GM12878 (cell line): ENCODE results near the gene MAD2L2. TPM values are rescaled to one million over a fixed set of nuclear protein-coding genes. Genes with fewer than 3 reads are reported as not detected.

Experiments used
- ATAC-seq: fragments of 200-7000 bp; cut with Tn5 transposase; 3 replicates; pipeline ENCODE4 v1.9.1; 2020; ENCODE audit warnings: mild to moderate bottlenecking, moderate library complexity
- BruUV-seq: library from RNA; stranded (reverse); fragments of 400-500 nt; replicated peaks from 2 replicates; lab custom pipeline; 2021; lab: Mats Ljungman, UMichigan
- CTCF ChIA-PET: fragments of 300-600 bp; sonication (Branson Sonifier 250); formaldehyde crosslinking; extraction: SDS; loops from one replicate; lab custom pipeline; 2021; ENCODE audit warnings: inconsistent platforms; lab: Yijun Ruan, JAX
- POLR2A ChIA-PET: fragments of 350-600 bp; formaldehyde crosslinking; extraction: SDS; loops from one replicate; lab custom pipeline; 2021; ENCODE audit warnings: inconsistent platforms; lab: Charles Lee
- RAD21 ChIA-PET: fragments of 300-600 bp; sonication (Branson Sonifier 250); formaldehyde crosslinking; loops from one replicate; lab custom pipeline; 2023; ENCODE audit warnings: antibody characterized with exemption; ENCODE audit not compliant: unreplicated experiment; lab: Charles Lee
- SMC1A ChIA-PET: fragments of 300-600 bp; sonication (Branson Sonifier 250); formaldehyde crosslinking; loops from one replicate; lab custom pipeline; 2023; ENCODE audit not compliant: unreplicated experiment, uncharacterized antibody; lab: Charles Lee
- DNase-seq: peaks from one replicate; pipeline ENCODE4 v3.0.0-alpha.2; 2011; ENCODE audit warnings: low read depth, low spot score
- FAIRE-seq: peaks from 3 replicates; lab custom pipeline; 2011; peaks lifted over from hg19 to GRCh38; lab: Jason Lieb, UNC
- H2AFZ ChIP-seq: 2 replicates; pipeline ENCODE4 v1.6.0; 2011; ENCODE audit warnings: low read depth, low read length, control low read depth; ENCODE audit not compliant: control insufficient read depth
- H3K27ac ChIP-seq: 2 replicates; pipeline ENCODE4 v1.5.1; 2011; ENCODE audit warnings: control low read depth; ENCODE audit not compliant: control insufficient read depth, insufficient read depth
- H3K27me3 ChIP-seq, 2 experiments: replicated peaks in 1 of 2; 2 replicates each; pipeline versions ENCODE4 v1.6.0 to v1.6.1; 2011; ENCODE audit warnings: low read length in 1 of 2; ENCODE audit not compliant: control insufficient read depth in 2 of 2, insufficient read depth in 2 of 2
- H3K36me3 ChIP-seq, 2 experiments: 2 replicates each; pipeline ENCODE4 v1.5.1; 2011; ENCODE audit warnings: low read length in 1 of 2; ENCODE audit not compliant: control insufficient read depth in 2 of 2, insufficient read depth in 2 of 2
- H3K4me1 ChIP-seq: 2 replicates; pipeline ENCODE4 v1.6.1; 2011; ENCODE audit warnings: mild to moderate bottlenecking, low read length, moderate library complexity, mixed read lengths; ENCODE audit not compliant: control insufficient read depth, insufficient read depth
- H3K4me2 ChIP-seq: 2 replicates; pipeline ENCODE4 v1.6.0; 2011; ENCODE audit warnings: control low read depth; ENCODE audit not compliant: control insufficient read depth, insufficient read depth
- H3K4me3 ChIP-seq: fragments of 200-600 bp; sonication (generic); 2 replicates; pipeline ENCODE4 v1.5.1; 2016
- H3K79me2 ChIP-seq: 2 replicates; pipeline ENCODE4 v1.6.0; 2011; ENCODE audit warnings: low read length; ENCODE audit not compliant: control insufficient read depth, insufficient read depth
- H3K9ac ChIP-seq: 2 replicates; pipeline ENCODE4 v1.8.0; 2011; ENCODE audit warnings: low read length, control low read depth, mixed read lengths; ENCODE audit not compliant: control insufficient read depth, insufficient read depth
- H3K9me3 ChIP-seq: replicated peaks from 3 replicates; pipeline ENCODE4 v1.5.1; 2011; ENCODE audit warnings: mild to moderate bottlenecking, low read length; ENCODE audit not compliant: control insufficient read depth, insufficient read depth
- H4K20me1 ChIP-seq: 2 replicates; pipeline ENCODE4 v1.6.0; 2011; ENCODE audit not compliant: control insufficient read depth, insufficient read depth
- CBFB ChIP-seq: IDR thresholded peaks from 2 replicates; pipeline ENCODE4 v1.6.1; 2016; ENCODE audit warnings: antibody characterized with exemption, low read depth
- CTCF ChIP-seq, 3 experiments: IDR thresholded peaks in 2 of 3; conservative IDR thresholded peaks in 1 of 3; 2 replicates each; pipeline ENCODE4 v1.5.1; 2011; ENCODE audit warnings: low read depth in 3 of 3, low read length in 3 of 3, mild to moderate bottlenecking in 3 of 3, control low read depth in 2 of 3, moderate library complexity in 2 of 3, inconsistent platforms in 1 of 3, mixed read lengths in 1 of 3; ENCODE audit not compliant: control insufficient read depth in 2 of 3, insufficient read depth in 1 of 3; ENCODE audit errors: extremely low read depth in 1 of 3
- EP300 ChIP-seq, 2 experiments: fragments of 150-350 bp in 1 of 2; IDR thresholded peaks; 2 replicates each; pipeline ENCODE4 v1.6.1; 2011 to 2012; ENCODE audit warnings: low read depth in 2 of 2, low read length in 2 of 2, borderline replicate concordance in 1 of 2, improper control_type of control experiment in 1 of 2, inconsistent platforms in 1 of 2; ENCODE audit not compliant: control insufficient read depth in 1 of 2
- HDAC2 ChIP-seq: fragments of 200-600 bp; sonication (generic); IDR thresholded peaks from 2 replicates; pipeline ENCODE4 v1.6.1; 2017
- MTA2 ChIP-seq: fragments of 450-650 bp; IDR thresholded peaks from 2 replicates; pipeline ENCODE4 v1.6.1; 2016; ENCODE audit warnings: low read depth, mild to moderate bottlenecking, moderate library complexity
- MTA3 ChIP-seq: IDR thresholded peaks from 2 replicates; pipeline ENCODE4 v1.6.1; 2012; ENCODE audit warnings: low read length, inconsistent platforms, borderline replicate concordance
- NR2F1 ChIP-seq: fragments of 450-650 bp; conservative IDR thresholded peaks from 2 replicates; pipeline ENCODE4 v1.6.1; 2017; ENCODE audit warnings: mild to moderate bottlenecking
- PAX5 ChIP-seq: IDR thresholded peaks from 2 replicates; pipeline ENCODE4 v1.6.1; 2011; ENCODE audit warnings: low read depth, low read length, borderline replicate concordance
- REST ChIP-seq: IDR thresholded peaks from 2 replicates; pipeline ENCODE4 v1.6.1; 2012; ENCODE audit warnings: mild to moderate bottlenecking, low read depth, low read length
- YY1 ChIP-seq: IDR thresholded peaks from 2 replicates; pipeline ENCODE4 v1.6.1; 2011; ENCODE audit warnings: low read depth, mild to moderate bottlenecking, low read length
- WGBS: methylation state at CpG from one replicate; pipeline ENCODE4 v1.1.6; 2016; ENCODE audit warnings: low lambda C conversion rate; ENCODE audit not compliant: insufficient replicate concordance, insufficient coverage; ENCODE audit errors: missing lambda C conversion rate; 5-methylcytosine and 5-hydroxymethylcytosine counted together
- in situ Hi-C: fragments of 300-500 bp; cut with MboI; formaldehyde crosslinking; loops from 9 replicates; pipeline ENCODE4 v1.14.3; 2018; ENCODE audit warnings: mixed read lengths
- intact Hi-C: fragments of 100-400 bp; cut with micrococcal nuclease; formaldehyde crosslinking; loops from one replicate; pipeline ENCODE4 v1.14.2; 2022; ENCODE audit not compliant: unreplicated experiment
- polyA plus RNA-seq, 11 experiments: library from polyadenylated mRNA; depleted of rRNA in 4 of 11; unstranded in 6 of 11; stranded (reverse) in 5 of 11; fragments of >200 nt; fragmentation: Nextera tagmentation in 4 of 11; fragmentation: Illumina TruSeq in 1 of 11; extraction: Ambion mirVana in 4 of 11; extraction: Trizol in 1 of 11; gene quantifications; 1 replicate in 1 of 11; 2 replicates in 10 of 11; pipeline versions ENCODE4 v1.2.1 to v1.2.3, GENCODE V29; 2011 to 2016; ENCODE audit warnings: inconsistent platforms in 2 of 11, missing spikeins in 2 of 11, low read depth in 1 of 11
- total RNA-seq, 4 experiments: library from RNA; depleted of rRNA in 3 of 4; stranded (reverse); fragments of >200 nt in 3 of 4; fragmentation: Illumina TruSeq in 1 of 4; extraction: Trizol in 1 of 4; gene quantifications; 2 replicates each; pipeline versions ENCODE4 v1.2.1 to v1.2.3, GENCODE V29; 2013 to 2021
- TF ChIP-seq, protein P1 (sequence below): IDR thresholded peaks from 2 replicates; pipeline ENCODE4 v1.6.1; 2011; ENCODE audit warnings: low read depth, mild to moderate bottlenecking, low read length, moderate library complexity, borderline replicate concordance; ENCODE audit errors: extremely low read depth
- TF ChIP-seq, protein P2 (sequence below): fragments of 450-650 bp; IDR thresholded peaks from 2 replicates; pipeline ENCODE4 v1.6.1; 2014; ENCODE audit warnings: mild to moderate bottlenecking

MAD2L2 gene
- total and polyA plus RNA-seq, 10 of the 15 experiments (the other 5 are each of a cell fraction or from before 2014, with no cell fraction given), result 3.5 to 95.0 (median 53.2) TPM

GRCh38 chr1:11697188-11697892 lies 16.4 kb upstream of the MAD2L2 start:
- FAIRE-seq (no peak), DNase-seq (no peak), ATAC-seq (no peak)
- no TSS peak for BruUV-seq
- ChIA-PET RAD21 (no interaction called here), SMC1A (interaction anchor here (1.2 kb wide), 1 partner anchor 15 kb away, joined by 3 read pairs; no protein-coding TSS in a partner anchor), POLR2A (interaction anchor here (0.6 kb wide), 1 partner anchor 37 kb away, joined by 3 read pairs; no protein-coding TSS in a partner anchor), CTCF (interaction anchor here (0.9 to 1.3 kb wide), 2 partner anchors 23 to 47 kb away, joined by 5 to 9 read pairs; no protein-coding TSS in a partner anchor)
- WGBS, result 36% methylated on average over 7 of the region's 8 CpGs
- TF ChIP-seq EP300 (IDR thresholded peaks at IDR 0.05; ENCODE audit: borderline replicate concordance in 1 of 2, control insufficient read depth in 1 of 2, low read depth in 2 of 2, low read length in 2 of 2), result no peak
- TF ChIP-seq REST, result no peak
- TF ChIP-seq HDAC2, result no peak
- TF ChIP-seq YY1, result no peak
- TF ChIP-seq MTA3, result no peak
- TF ChIP-seq CTCF (IDR thresholded peaks at IDR 0.05 in 2 of 3, conservative IDR thresholded peaks at IDR 0.05 in 1 of 3; ENCODE audit: control insufficient read depth in 2 of 3, extremely low read depth in 1 of 3, insufficient read depth in 1 of 3, low read depth in 3 of 3, low read length in 3 of 3), result no peak
- TF ChIP-seq MTA2, result no peak
- TF ChIP-seq CBFB, result no peak
- TF ChIP-seq, protein P1, sequence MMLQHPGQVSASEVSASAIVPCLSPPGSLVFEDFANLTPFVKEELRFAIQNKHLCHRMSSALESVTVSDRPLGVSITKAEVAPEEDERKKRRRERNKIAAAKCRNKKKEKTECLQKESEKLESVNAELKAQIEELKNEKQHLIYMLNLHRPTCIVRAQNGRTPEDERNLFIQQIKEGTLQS, result no peak
- no peak for TF ChIP-seq NR2F1
- no peak for TF ChIP-seq PAX5
- TF ChIP-seq, protein P2, sequence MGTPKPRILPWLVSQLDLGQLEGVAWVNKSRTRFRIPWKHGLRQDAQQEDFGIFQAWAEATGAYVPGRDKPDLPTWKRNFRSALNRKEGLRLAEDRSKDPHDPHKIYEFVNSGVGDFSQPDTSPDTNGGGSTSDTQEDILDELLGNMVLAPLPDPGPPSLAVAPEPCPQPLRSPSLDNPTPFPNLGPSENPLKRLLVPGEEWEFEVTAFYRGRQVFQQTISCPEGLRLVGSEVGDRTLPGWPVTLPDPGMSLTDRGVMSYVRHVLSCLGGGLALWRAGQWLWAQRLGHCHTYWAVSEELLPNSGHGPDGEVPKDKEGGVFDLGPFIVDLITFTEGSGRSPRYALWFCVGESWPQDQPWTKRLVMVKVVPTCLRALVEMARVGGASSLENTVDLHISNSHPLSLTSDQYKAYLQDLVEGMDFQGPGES, result no peak
- Histone ChIP-seq H3K27ac (no peak overlapping the region), H3K27me3 (peaks cover 4 to 5% of the 10 kb centered on the region in 2 experiments; a peak in 3 of 4 replicates), H3K36me3 (no peaks in the 10 kb centered on the region), H3K9ac (no peak overlapping the region), H3K4me3 (no peak overlapping the region), H3K4me1 (no peaks in the 10 kb centered on the region), H2AFZ (no peak overlapping the region), H4K20me1 (no peaks in the 10 kb centered on the region; the same call in 1 of the 2 replicates), H3K4me2 (no peak overlapping the region), H3K79me2 (no peaks in the 10 kb centered on the region), H3K9me3 (no peaks in the 10 kb centered on the region)
- in situ Hi-C loops (no loop called here), intact Hi-C loops (no loop called here)
